ENCODE data around the gene ANKRD27. TPM values are rescaled to one million over a fixed set of nuclear protein-coding genes. Genes with fewer than 3 reads are reported as not detected.
"Not testable (repeated sequence)": the region's sequence is repeated elsewhere in the genome, so short reads cannot be mapped to it uniquely, and the experiment has no call there.

Gene ANKRD27
- total RNA-seq, 1 donor from 2014 or later = 44.5 TPM

DNA sequence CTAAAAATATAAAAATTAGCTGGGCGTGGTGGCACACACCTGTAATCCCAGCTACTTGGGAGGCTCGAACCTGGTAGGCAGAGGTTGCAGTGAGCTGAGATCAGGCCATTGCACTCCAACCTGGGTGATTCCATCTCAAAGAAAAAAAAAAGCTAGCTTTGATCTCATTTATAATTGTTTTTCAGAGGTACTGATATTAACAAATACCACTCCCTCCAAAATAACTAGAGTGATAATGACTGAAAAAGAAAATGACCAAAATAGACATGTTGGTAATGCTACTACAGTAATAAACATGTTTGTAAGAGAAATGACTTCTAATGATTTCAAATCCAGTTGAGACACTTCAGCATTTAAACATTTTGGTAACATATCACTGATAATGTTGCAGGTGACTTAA, 81.0 kb downstream of the ANKRD27 start:
- intact Hi-C loops (cut with DNase I) = no loop called here
- H3K36me3 ChIP-seq = peaks cover 60% of the 10 kb centered on the region
- DNase-seq = no peak

DNA sequence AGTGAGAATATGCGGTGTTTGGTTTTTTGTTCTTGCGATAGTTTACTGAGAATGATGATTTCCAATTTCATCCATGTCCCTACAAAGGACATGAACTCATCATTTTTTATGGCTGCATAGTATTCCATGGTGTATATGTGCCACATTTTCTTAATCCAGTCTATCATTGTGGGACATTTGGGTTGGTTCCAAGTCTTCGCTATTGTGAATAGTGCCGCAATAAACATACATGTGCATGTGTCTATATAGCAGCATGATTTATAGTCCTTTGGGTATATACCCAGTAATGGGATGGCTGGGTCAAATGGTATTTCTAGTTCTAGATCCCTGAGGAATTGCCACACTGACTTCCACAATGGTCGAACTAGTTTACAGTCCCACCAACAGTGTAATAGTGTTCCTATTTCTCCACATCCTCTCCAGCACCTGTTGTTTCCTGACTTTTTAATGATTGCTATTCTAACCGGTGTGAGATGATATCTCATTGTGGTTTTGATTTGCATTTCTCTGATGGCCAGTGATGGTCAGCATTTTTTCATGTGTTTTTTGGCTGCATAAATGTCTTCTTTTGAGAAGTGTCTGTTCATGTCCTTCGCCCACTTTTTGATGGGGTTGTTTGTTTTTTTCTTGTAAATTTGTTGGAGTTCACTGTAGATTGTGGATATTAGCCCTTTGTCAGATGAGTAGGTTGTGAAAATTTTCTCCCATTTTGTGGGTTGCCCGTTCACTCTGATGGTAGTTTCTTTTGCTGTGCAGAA, 87.1 kb downstream of the ANKRD27 start:
- intact Hi-C loops (cut with DNase I); H3K27ac ChIP-seq; H3K9me3 ChIP-seq; H3K4me3 ChIP-seq; ATAC-seq; DNase-seq; H3K27me3 ChIP-seq (ENCODE audit: low read depth); H3K4me1 ChIP-seq: not testable (repeated sequence)
- peaks cover 42% of the 10 kb centered on the region for H3K36me3 ChIP-seq

More for the DNA sequence above, 81.0 kb downstream of the ANKRD27 start:
- Histone ChIP-seq H3K4me3 (no peak overlapping the region), H3K27me3 (ENCODE audit: low read depth) (no peaks in the 10 kb centered on the region), H3K4me1 (no peaks in the 10 kb centered on the region), H3K27ac (no peak overlapping the region), H3K9me3 (no peaks in the 10 kb centered on the region)
- no peak for TF ChIP-seq CTCF (IDR thresholded peaks at IDR 0.05)
- ATAC-seq = no peak

DNA sequence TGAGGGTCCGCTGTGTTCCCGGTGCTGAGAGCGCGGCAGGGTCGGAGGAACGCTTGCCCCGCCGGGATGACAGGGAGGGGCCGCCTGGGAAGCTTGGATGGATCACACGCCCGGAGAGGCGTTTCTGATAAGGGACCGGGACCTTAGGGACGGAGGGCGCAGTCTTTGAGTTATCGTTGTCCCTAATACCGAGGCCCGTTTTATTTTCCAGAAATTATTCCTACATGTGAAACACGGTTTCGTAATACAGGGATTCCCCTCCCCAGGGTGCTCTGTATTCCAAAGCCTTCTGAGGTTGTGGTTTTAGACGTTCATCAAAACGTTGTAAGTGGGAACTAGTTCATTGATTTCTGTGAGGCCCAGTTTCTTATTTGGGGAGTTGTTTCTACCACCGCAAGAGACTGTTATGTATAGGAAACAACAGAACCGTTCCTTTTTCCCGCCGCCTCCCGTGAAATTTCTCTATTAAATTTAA, 93.2 kb downstream of the ANKRD27 start:
- peak overlapping the region; percentile 89 for H3K4me3 ChIP-seq
- H3K4me1 ChIP-seq = peaks cover 16% of the 10 kb centered on the region
- DNase-seq (peak; percentile 49), ATAC-seq (peak in 1 of 2 donors; percentile 29)
- intact Hi-C loops (cut with DNase I) = no loop called here
- peaks cover 39% of the 10 kb centered on the region for H3K36me3 ChIP-seq
- no peaks in the 10 kb centered on the region for H3K27me3 ChIP-seq (ENCODE audit: low read depth)
- no peak for TF ChIP-seq CTCF (IDR thresholded peaks at IDR 0.05)
- no peaks in the 10 kb centered on the region for H3K9me3 ChIP-seq
- H3K27ac ChIP-seq = peak overlapping the region; percentile 89

- intact Hi-C loops (cut with DNase I) = no loop called here
- ATAC-seq = peak; percentile 99
- H3K9me3 ChIP-seq = no peaks in the 10 kb centered on the region
Observed at GRCh38 chr19:32580901-32581704, 93.9 kb downstream of the ANKRD27 start, which contains the start of gene PDCD5. Gene PDCD5 (plus strand): TSS chr19:32581190. CDS start chr19:32581262, 72 bp downstream.

DNA sequence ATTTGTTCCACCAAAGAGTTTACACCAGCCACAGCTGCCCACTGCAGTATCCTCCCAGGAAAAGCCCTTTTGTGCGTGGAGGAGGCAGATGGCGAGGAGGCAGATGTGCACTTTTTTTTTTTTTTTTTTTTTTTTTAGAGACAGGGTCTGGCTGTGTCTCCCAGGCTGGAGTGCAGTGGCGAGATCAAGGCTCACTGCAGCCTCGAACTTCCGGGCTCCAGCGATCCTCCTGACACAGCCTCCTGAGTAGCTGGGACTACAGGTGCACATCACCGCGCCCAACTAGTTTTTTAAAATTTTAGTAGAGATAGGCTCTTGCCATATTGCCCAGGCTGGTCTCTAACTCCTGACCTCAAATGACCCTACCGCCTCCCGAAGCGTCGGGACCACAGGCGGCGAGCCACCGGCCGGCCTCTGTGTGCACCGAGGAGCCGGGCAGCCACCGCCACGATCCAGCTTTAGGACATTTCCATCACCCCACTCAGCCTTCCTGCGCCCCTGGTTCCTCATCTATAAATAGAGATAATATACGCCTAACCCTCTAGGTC, 94.6 kb downstream of the ANKRD27 start:
- peaks cover 26% of the 10 kb centered on the region for H3K36me3 ChIP-seq
- DNase-seq = no peak
- intact Hi-C loops (cut with DNase I) = no loop called here
- H3K4me1 ChIP-seq = peaks cover 16% of the 10 kb centered on the region
- peak overlapping the region; percentile 89 for H3K4me3 ChIP-seq
- no peaks in the 10 kb centered on the region for H3K27me3 ChIP-seq (ENCODE audit: low read depth)
- peak overlapping the region; percentile 89 for H3K27ac ChIP-seq
- ATAC-seq = peak; percentile 35 to 44
- no peak for TF ChIP-seq CTCF (IDR thresholded peaks at IDR 0.05)
- no peaks in the 10 kb centered on the region for H3K9me3 ChIP-seq

More at GRCh38 chr19:32580901-32581704, 93.9 kb downstream of the ANKRD27 start, which contains the start of gene PDCD5:
- Histone ChIP-seq H3K4me1 (peaks cover 16% of the 10 kb centered on the region), H3K27ac (peak within 1 kb of the TSS; percentile 89), H3K36me3 (peaks cover 32% of the 10 kb centered on the region), H3K4me3 (peak within 1 kb of the TSS; percentile 89), H3K27me3 (ENCODE audit: low read depth) (no peaks in the 10 kb centered on the region)
- no peak for TF ChIP-seq CTCF (IDR thresholded peaks at IDR 0.05)
- DNase-seq = peak; percentile 98
